GM10248 (cell line): Measurements from ENCODE around the gene ADAP1.
"Not testable (repeated sequence)": the region's sequence is repeated elsewhere in the genome, so short reads cannot be mapped to it uniquely, and the experiment has no call there.

ENCODE experiments used
- CTCF ChIA-PET: fragments of 300-600 bp; sonication (Branson Sonifier 250); formaldehyde crosslinking; extraction: SDS; loops from one replicate; lab custom pipeline; 2021; ENCODE audit warnings: antibody characterized with exemption; lab: Yijun Ruan, JAX
- POLR2A ChIA-PET: fragments of 350-650 bp; sonication (Branson Sonifier 250); formaldehyde crosslinking; extraction: SDS; loops from one replicate; lab custom pipeline; 2020; ENCODE audit warnings: antibody characterized with exemption; lab: Yijun Ruan, JAX
- DNase-seq: peaks from one replicate; pipeline ENCODE4 v3.0.0; 2012; ENCODE audit errors: extremely low spot score
- CTCF ChIP-seq: IDR thresholded peaks from 2 replicates; pipeline ENCODE4 v1.5.1; 2012; ENCODE audit warnings: mild to moderate bottlenecking, low read depth; ENCODE audit errors: extremely low read depth, missing control alignments, control extremely low read depth

Gene ADAP1

GRCh38 chr7:964401-965231 is 10.1 kb upstream of the ADAP1 start:
- no peak for DNase-seq
- TF ChIP-seq CTCF, result no peak
- ChIA-PET POLR2A (no interaction called here), CTCF (no interaction called here)

- CTCF ChIA-PET, result interaction anchor here (1.3 kb wide), 1 partner anchor 11 kb away, joined by 3 read pairs; no protein-coding TSS in a partner anchor
- POLR2A ChIA-PET, result interaction anchor here (1.5 kb wide), 1 partner anchor 12 kb away, joined by 4 read pairs; the partner anchor contains the start of gene COX19
- no peak for DNase-seq
- TF ChIP-seq CTCF, result no peak
Measured at GRCh38 chr7:963236-964078, 9.0 kb upstream of the ADAP1 start.

- CTCF ChIA-PET, result interaction anchor here (1.3 kb wide), 1 partner anchor 11 kb away, joined by 3 read pairs; no protein-coding TSS in a partner anchor
- no peak for TF ChIP-seq CTCF
- no peak for DNase-seq
- POLR2A ChIA-PET, result interaction anchor here (1.5 kb wide), 1 partner anchor 13 kb away, joined by 4 read pairs; the partner anchor contains the start of gene COX19
Measured at GRCh38 chr7:962401-963081, 8.1 kb upstream of the ADAP1 start.

- ChIA-PET CTCF (interaction anchor here (0.6 to 1.6 kb wide), 3 partner anchors 12 to 49 kb away, joined by 3 to 5 read pairs (median 3); partner anchors contain the start of gene COX19), POLR2A (interaction anchor here (1.5 kb wide), 1 partner anchor 14 kb away, joined by 4 read pairs; the partner anchor contains the start of gene COX19)
- no peak for DNase-seq
- TF ChIP-seq CTCF, result no peak
Measured at GRCh38 chr7:961546-962400, 7.3 kb upstream of the ADAP1 start.

GRCh38 chr7:960972-961371 is 6.5 kb upstream of the ADAP1 start:
- DNase-seq, POLR2A ChIA-PET: not testable (repeated sequence)
- CTCF ChIA-PET, result interaction anchor here (0.6 to 1.8 kb wide), 3 partner anchors 14 to 48 kb away, joined by 3 to 10 read pairs (median 5); partner anchors contain the start of gene COX19
